Loucy (cell line): ENCODE measurements around the gene CNOT6.

Experiments used
- H2AFZ ChIP-seq: fragments of 200-600 bp; sonication (generic); 2 replicates; pipeline ENCODE4 v1.6.0; 2016; ENCODE audit warnings: antibody characterized with exemption, mild to moderate bottlenecking, low read length, moderate library complexity
- H3F3A ChIP-seq: fragments of 200-600 bp; 2 replicates; pipeline ENCODE4 v1.6.0; 2016; ENCODE audit warnings: antibody characterized with exemption, low read depth, mild to moderate bottlenecking
- H3K27me3 ChIP-seq: fragments of 200-600 bp; sonication (generic); 2 replicates; pipeline ENCODE4 v1.6.1; 2014; ENCODE audit warnings: low read length, mild to moderate bottlenecking; ENCODE audit not compliant: insufficient read depth, poor library complexity, severe bottlenecking
- H3K36me3 ChIP-seq: fragments of 200-600 bp; sonication (generic); 2 replicates; pipeline ENCODE4 v1.6.1; 2016; ENCODE audit warnings: low read length; ENCODE audit not compliant: insufficient read depth
- H3K4me1 ChIP-seq: fragments of 200-600 bp; sonication (generic); 2 replicates; pipeline ENCODE4 v1.5.1; 2014; ENCODE audit warnings: low read length, mild to moderate bottlenecking; ENCODE audit not compliant: insufficient read depth, poor library complexity, severe bottlenecking
- H3K4me2 ChIP-seq: fragments of 200-600 bp; sonication (generic); 2 replicates; pipeline ENCODE4 v1.6.0; 2014; ENCODE audit warnings: antibody characterized with exemption, low read length, low read depth, mild to moderate bottlenecking; ENCODE audit not compliant: poor library complexity, severe bottlenecking
- H3K4me3 ChIP-seq: fragments of 200-600 bp; sonication (generic); 2 replicates; pipeline ENCODE4 v1.5.1; 2014; ENCODE audit warnings: low read length, mild to moderate bottlenecking, mixed read lengths; ENCODE audit not compliant: poor library complexity, severe bottlenecking
- H3K79me2 ChIP-seq: fragments of 200-600 bp; sonication (generic); 2 replicates; pipeline ENCODE4 v1.6.1; 2014; ENCODE audit warnings: low read length; ENCODE audit not compliant: insufficient read depth
- H3K9ac ChIP-seq: fragments of 200-600 bp; sonication (generic); 2 replicates; pipeline ENCODE4 v1.6.0; 2014; ENCODE audit warnings: mild to moderate bottlenecking, low read depth, low read length, moderate library complexity; ENCODE audit not compliant: poor library complexity, severe bottlenecking
- H3K9me2 ChIP-seq: fragments of 200-600 bp; sonication (generic); replicated peaks from 2 replicates; pipeline ENCODE4 v1.6.1; 2016; ENCODE audit warnings: low read depth, low read length, mixed read lengths
- H3K9me3 ChIP-seq: fragments of 200-600 bp; sonication (generic); 2 replicates; pipeline ENCODE4 v1.6.1; 2014; ENCODE audit warnings: mild to moderate bottlenecking, antibody characterized with exemption, low read length, low read depth; ENCODE audit not compliant: insufficient read depth
- H4K20me1 ChIP-seq: fragments of 200-600 bp; sonication (generic); 2 replicates; pipeline ENCODE4 v1.6.0; 2014; ENCODE audit warnings: antibody characterized with exemption, low read length, mild to moderate bottlenecking; ENCODE audit not compliant: insufficient read depth, poor library complexity, severe bottlenecking
- EZH2phosphoT487 ChIP-seq: fragments of 200-600 bp; IDR thresholded peaks from 2 replicates; pipeline ENCODE4 v1.6.1; 2018; ENCODE audit warnings: antibody characterized with exemption, mild to moderate bottlenecking, moderate library complexity, borderline replicate concordance
- TF ChIP-seq, protein P1 (sequence below): fragments of 200-600 bp; sonication (generic); conservative IDR thresholded peaks from 2 replicates; pipeline ENCODE4 v1.5.1; 2014; ENCODE audit warnings: mild to moderate bottlenecking, antibody characterized with exemption, low read length

Gene CNOT6

DNA sequence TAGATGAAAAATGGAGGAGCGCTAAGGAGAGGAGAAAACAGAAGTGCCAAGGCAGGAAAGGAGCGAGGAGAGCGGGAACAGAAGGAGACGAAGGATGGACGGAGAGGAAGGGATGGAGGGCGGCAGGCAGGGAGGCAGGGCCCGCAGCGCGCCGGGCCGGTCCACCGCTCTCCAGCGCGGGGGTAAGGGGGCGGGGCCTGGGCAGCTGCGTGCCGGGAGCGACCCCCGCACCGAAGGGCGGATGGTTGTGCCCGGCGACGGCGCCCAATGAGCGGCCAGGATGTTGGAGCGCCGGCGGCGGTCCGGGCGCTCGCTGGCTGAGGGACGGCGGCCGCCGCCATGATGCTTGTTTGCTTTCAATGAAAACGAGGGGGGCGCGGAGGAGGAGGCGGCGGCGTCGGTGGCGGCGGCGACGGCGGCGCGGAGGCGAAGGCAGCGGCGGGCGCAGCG lies at the start of gene CNOT6:
CNOT6 (plus strand) TSS at position 320 of the 450 bp plus-strand sequence. CDS start 34,898 bp downstream, outside the sequence.
- Histone ChIP-seq H3K9me2 (no peaks in the 10 kb centered on the region), H3K4me1 (peaks cover 15% of the 10 kb centered on the region), H3F3A (no peaks in the 10 kb centered on the region), H3K27me3 (no peaks in the 10 kb centered on the region), H4K20me1 (peaks cover 27% of the 10 kb centered on the region), H3K4me2 (peak within 1 kb of the TSS; percentile 88), H3K9me3 (no peaks in the 10 kb centered on the region), H3K9ac (peak within 1 kb of the TSS; percentile 76), H3K79me2 (peaks cover 52% of the 10 kb centered on the region), H3K4me3 (peak within 1 kb of the TSS; percentile 82), H2AFZ (peak within 1 kb of the TSS; percentile 64; the same call in 1 of the 2 replicates), H3K36me3 (no peaks in the 10 kb centered on the region)
- TF ChIP-seq, protein P1, sequence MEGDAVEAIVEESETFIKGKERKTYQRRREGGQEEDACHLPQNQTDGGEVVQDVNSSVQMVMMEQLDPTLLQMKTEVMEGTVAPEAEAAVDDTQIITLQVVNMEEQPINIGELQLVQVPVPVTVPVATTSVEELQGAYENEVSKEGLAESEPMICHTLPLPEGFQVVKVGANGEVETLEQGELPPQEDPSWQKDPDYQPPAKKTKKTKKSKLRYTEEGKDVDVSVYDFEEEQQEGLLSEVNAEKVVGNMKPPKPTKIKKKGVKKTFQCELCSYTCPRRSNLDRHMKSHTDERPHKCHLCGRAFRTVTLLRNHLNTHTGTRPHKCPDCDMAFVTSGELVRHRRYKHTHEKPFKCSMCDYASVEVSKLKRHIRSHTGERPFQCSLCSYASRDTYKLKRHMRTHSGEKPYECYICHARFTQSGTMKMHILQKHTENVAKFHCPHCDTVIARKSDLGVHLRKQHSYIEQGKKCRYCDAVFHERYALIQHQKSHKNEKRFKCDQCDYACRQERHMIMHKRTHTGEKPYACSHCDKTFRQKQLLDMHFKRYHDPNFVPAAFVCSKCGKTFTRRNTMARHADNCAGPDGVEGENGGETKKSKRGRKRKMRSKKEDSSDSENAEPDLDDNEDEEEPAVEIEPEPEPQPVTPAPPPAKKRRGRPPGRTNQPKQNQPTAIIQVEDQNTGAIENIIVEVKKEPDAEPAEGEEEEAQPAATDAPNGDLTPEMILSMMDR: no peak
- no peak for TF ChIP-seq EZH2phosphoT487

DNA sequence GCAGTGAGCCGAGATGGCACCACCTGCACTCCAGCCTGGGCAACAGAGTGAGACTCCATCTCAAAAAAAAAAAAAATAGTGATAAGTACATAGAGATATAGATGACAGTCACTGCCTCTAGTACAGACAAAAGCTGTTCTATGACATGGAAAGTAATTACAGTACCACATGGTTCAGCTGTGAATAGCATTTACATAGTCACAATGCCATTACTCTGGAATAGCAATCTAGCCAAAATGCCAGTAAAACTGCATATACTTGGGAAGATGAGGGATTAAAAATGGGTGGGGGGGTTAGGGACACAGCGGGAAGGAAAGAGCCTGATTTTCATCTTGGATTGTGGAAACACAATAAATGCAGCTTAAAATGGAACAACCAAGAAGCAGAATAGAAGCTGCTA lies 39.4 kb upstream of the CNOT6 start:
- H3K9me2 ChIP-seq: no peaks in the 10 kb centered on the region
- H3K27me3 ChIP-seq: no peaks in the 10 kb centered on the region
- H3K4me3 ChIP-seq: no peak overlapping the region
- H3K79me2 ChIP-seq: no peaks in the 10 kb centered on the region
- H3K9me3 ChIP-seq: no peaks in the 10 kb centered on the region
- H3K36me3 ChIP-seq: no peaks in the 10 kb centered on the region
- no peaks in the 10 kb centered on the region for H3K4me1 ChIP-seq
- TF ChIP-seq, protein P1: no peak
- no peak for TF ChIP-seq EZH2phosphoT487
- no peaks in the 10 kb centered on the region for H4K20me1 ChIP-seq
- H2AFZ ChIP-seq: no peak overlapping the region
- H3K9ac ChIP-seq: no peak overlapping the region
- no peaks in the 10 kb centered on the region for H3F3A ChIP-seq
- H3K4me2 ChIP-seq: no peak overlapping the region

DNA sequence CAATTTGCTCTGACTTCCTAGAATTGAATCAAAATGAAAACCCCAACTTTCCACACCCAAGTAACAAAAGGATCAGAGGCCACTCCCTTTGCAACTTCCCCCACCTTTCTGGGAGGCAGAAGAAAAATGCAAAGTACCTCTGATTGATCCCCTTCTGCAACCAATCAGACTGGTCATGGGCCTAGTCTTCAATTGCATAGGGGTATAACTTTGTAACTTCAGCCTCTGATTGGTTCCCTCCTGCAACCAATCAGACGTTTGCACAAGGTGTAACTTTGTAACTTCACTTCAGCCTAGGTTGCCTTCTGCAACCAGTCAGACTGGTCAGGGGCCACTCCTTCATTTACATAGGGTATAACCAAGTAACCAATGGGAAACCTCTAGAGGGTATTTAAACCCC lies 38.3 kb upstream of the CNOT6 start:
- H3K4me1 ChIP-seq: no peaks in the 10 kb centered on the region
- TF ChIP-seq, protein P1: no peak
- TF ChIP-seq EZH2phosphoT487: no peak
- no peak overlapping the region for H2AFZ ChIP-seq

More for the DNA sequence above, 38.3 kb upstream of the CNOT6 start:
- Histone ChIP-seq H3K9ac (no peak overlapping the region), H3K9me2 (no peaks in the 10 kb centered on the region), H3K36me3 (no peaks in the 10 kb centered on the region), H3K79me2 (no peaks in the 10 kb centered on the region), H3K4me2 (no peak overlapping the region), H3K27me3 (no peaks in the 10 kb centered on the region), H4K20me1 (no peaks in the 10 kb centered on the region), H3F3A (no peaks in the 10 kb centered on the region), H3K4me3 (no peak overlapping the region), H3K9me3 (no peaks in the 10 kb centered on the region)
